ENCODE measurements around the gene JUP.

The JUP gene

DNA sequence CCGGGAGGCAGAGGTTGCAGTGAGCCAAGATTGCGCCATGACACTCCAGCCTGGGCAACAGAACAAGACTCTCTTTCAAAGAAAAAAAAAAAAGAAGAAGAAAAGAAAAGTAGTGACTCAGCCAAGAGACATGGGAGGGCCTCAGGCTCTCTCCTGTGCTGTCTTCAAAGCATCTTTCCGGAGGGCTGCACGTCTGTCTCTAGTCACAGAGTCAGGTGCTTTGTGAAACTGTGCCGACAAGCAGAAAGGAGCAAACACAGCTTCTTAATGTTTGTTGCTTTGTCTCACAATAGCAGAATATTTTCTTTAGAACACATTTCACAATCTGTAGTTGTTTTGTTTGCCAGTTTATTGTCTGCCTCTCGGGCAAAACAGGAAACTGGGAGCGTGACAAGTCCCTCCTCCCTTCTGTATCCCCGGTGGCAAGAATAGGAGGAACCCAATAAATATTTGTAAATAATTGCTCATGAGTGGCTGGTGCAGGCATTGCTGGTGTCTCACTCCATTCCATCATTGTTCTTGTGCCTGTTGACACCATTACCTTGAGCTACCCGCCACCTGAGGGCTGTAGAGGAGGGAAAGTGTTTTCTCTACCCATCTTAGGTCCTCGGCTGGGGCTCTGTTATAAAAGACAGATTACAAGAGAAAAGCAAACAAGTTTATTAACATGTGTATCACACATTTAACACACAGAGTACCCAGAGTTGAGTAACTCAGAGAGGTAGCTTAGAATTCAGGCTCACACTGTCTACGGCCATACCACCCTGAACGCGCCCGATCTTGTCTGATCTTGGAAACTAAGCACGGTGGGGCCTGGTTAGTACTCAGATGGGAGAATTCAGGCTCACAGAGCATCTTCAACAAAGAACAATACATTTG, 68.9 kb downstream of the JUP start:
- DNase-seq: no peak

DNA sequence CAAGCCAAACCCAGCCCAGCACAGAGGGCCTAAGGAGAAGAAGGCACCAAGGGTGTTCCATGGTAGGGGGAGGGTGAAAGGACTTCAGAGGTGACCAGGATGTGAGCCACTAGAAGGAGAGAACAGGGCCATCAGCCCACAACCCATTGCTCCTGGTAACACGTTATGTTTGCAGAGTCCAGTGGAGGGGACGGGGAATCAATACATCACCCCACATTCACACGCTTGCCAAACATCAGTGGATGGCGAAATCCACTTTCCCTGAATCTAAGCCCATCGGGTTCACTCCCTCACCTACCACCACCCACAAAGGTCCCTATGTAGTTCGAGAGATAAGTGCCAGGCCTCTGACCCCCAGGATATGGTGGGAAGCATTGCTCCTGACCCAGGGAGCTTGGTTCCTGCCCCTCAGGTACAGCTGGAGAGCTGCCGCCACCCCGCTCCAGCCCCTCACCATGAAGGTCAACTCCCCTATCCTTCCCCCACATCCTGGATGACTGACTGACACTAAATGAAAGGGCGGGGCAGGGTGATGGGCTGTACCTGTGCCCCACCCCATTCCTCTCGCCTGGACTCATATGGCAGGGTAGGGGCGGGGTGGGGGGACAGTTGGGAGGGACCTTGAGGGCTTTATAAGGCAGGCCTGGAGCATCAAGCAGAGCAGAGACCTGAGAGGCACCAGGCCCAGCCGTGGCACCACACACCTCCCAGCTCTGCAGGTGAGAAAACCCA, 74.7 kb downstream of the JUP start, which contains the start of gene GAST:
TSS of gene GAST (plus strand) at position 663 of the 732 bp plus-strand sequence. CDS start 3,106 bp downstream, outside the sequence.
- no peak for DNase-seq

DNA sequence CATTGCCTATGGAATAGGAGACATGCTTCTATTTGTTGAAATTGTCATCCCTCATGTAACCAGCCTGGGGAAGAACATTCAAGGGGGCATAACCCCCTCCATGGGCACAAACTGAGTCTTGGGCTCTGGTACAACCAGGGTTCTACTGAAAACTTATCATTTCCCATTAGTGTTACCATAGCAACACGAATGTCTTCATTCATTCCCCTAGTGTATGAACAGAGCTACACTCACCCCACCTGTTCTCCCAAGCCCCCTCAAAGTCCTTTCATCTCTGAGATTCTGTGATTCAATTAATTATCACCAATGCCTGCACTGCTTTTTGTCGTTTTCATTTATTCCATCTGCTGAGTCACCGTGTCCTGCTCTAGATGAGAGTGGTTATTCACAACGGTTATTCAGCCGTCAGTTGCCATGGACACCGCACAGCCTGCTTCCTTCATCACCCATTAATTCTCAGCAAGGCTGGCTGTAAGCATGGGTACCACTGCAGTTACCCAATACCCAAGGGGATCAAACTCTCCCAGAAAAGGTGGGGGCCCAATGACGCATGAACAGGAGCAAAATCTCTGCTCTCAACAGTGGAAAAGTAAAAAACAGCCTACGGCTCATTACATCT, 75.9 kb downstream of the JUP start:
- peak; percentile 26 for DNase-seq

DNA sequence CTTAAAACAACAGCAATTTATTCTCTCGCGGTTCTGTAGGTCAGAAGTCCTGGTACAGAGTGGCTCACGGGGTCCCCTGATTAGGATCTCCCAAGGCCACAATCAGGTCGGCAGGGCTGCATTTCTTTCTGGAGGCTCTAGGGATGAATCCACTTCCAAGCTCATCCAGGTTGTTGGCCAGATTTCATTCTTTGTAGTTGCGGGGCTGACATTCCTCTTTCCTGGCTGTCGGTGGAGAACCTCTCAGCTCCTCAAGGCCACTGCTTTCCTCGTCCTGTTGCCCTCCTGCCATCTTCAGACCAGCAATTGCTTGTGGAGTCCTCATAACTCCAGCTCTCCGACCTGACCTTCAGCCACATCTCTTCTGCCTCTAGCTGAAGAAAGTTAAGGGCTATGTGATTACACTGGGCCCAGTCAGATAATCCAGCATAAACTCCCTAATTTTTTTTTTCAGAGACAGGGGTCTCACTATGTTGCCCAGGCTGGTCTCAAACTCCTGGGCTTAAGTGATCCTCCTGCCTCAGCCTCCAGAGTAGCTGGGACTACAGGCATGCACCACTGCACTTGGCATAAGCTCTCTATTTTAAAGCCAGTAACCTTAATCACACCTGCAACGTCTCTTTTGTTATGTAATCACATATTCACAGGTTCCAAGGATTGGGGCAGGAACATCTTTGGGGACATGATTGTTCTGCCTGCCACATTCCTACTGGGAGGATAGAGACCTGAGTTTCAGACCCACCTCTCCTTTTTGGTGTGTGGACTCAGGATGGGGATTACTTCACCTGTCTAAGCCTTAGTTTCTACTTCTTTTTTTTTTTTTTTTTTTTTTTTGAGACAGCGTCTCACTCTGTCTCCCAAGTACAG, 78.5 kb downstream of the JUP start:
- no peak for DNase-seq

DNA sequence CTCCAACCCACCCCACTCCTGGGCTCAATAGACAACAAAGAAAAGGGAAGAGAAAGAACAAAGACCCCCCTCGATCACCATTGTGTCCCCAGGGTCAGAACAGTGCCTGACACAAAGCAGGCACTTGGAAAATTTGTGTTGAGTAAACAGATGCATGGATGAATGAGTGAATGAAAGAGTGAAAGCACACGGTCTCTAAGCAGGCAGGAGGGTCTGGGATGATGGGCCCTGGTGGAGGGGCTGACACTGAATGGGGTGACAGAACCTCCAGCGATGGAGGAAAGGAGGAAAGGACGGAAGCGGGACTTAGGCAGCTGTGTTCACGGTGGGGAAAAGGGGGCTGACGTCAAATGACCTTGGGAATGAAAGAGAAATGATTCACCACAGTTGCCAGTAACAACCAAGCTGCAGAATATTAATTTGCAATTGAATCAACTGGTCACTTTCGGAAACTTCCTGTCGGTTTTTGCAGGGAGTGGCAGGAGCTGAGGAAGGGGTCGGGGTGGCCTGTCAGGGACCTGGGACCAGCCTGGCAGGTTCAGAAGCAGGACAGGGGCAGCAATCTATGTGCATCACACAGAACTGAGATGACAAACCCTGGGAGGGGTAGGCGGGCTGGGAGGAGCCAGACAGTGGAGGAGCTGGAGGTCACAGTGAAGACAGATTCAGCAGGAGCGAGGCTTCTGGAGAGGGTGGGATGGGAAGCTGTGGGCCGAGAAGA, 81.1 kb downstream of the JUP start:
- DNase-seq: no peak

Data from NCI-H1092 (cell line).